PFSK-1 (cell line): Measurements from ENCODE around the gene ZNF536.

Source experiments
- POLR2AphosphoS5 ChIP-seq: IDR thresholded peaks from 2 replicates; pipeline ENCODE4 v1.6.1; 2012; ENCODE audit warnings: low read depth, mild to moderate bottlenecking, control low read depth, low read length, moderate library complexity
- SIN3A ChIP-seq: IDR thresholded peaks from 2 replicates; pipeline ENCODE4 v1.6.1; 2012; ENCODE audit warnings: mild to moderate bottlenecking, low read length, moderate library complexity, borderline replicate concordance; ENCODE audit not compliant: insufficient read depth
- TAF1 ChIP-seq: IDR thresholded peaks from 2 replicates; pipeline ENCODE4 v1.6.1; 2012; ENCODE audit warnings: low read length, control low read depth, borderline replicate concordance; ENCODE audit not compliant: insufficient read depth

DNA sequence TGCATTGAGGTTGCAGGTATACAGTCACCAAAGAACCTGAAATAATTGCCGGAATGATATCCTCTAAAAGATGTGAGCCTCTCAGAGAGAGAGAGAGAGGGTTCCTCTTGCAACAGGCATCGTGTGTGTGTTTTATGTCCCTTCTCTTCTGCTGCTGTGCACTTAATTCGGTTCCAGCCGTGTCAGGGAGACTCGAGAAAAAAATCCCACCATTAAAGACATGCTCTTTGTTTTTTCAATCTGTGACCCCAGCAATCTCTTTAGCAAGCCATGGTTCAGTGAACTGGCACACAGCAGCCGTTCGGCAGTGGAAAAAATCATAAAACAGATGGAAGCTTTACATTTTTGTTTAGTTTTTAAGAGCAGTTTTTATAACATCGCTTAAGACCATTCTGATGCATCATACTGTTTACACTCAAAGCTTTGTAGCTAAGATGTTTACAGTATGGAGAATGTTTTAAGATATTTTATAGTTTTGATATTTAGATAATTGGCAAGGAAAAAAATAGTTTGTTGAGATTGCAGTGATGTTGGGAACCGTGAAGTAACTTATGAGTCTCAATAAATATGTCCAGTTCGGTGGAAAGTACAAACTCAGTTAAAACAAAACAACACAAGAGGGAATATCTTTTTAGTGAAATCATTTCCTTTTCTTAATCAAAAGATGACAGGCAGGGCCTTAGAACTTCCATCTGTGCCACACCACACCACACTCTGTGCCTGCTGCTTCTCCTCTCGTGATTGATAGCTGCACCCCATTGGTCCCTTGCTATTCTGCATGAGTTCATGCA lies 31.2 kb upstream of the ZNF536 start:
- TF ChIP-seq POLR2AphosphoS5 (no peak), SIN3A (no peak), TAF1 (no peak)
